ENCODE results near the gene PGS1.

DNA sequence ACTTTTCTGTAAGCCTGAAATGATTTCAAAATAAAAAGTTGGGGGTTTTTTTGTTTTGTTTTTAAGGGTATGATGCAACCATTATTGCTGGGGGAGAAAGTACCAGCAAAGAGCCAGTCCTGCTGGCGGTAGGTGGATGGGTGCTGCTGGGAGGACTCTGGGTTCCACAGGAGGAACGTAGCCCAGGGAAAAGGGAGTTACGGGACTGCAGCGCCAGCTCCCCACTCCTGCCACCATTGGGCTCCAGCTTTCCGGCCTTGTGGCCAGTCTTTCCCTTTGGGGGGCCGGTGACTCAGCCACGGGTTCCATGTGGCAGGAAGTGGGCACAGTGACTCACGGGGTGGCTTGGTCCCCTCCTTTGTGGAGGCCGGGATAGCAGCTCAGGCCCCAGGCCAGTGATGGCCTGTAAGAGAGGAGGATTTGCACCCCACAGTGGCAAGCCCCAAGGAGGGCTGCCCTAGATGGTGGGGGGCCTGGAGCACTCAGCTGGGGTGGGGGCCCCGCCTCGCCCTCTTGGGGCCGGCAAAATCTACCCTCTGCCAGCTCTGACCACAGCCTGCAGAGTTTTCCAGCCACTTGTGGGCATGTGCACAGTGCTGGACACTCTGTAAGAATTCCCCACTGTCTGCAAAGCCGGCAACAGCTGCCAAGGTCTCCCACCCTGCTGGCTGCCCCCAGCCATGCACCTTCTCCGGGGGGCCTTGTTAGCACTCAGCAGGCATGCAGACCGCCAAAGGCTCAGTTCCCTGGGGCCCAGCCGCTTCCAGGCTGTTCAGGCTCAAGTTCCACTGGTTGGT is 49.0 kb upstream of the PGS1 start:
- TF ChIP-seq, protein P1, sequence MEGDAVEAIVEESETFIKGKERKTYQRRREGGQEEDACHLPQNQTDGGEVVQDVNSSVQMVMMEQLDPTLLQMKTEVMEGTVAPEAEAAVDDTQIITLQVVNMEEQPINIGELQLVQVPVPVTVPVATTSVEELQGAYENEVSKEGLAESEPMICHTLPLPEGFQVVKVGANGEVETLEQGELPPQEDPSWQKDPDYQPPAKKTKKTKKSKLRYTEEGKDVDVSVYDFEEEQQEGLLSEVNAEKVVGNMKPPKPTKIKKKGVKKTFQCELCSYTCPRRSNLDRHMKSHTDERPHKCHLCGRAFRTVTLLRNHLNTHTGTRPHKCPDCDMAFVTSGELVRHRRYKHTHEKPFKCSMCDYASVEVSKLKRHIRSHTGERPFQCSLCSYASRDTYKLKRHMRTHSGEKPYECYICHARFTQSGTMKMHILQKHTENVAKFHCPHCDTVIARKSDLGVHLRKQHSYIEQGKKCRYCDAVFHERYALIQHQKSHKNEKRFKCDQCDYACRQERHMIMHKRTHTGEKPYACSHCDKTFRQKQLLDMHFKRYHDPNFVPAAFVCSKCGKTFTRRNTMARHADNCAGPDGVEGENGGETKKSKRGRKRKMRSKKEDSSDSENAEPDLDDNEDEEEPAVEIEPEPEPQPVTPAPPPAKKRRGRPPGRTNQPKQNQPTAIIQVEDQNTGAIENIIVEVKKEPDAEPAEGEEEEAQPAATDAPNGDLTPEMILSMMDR (IDR thresholded peaks at IDR 0.05): no peak
- TF ChIP-seq POLR2A (IDR thresholded peaks at IDR 0.05) (no peak), EP300 (IDR thresholded peaks at IDR 0.05) (no peak), POLR2AphosphoS5 (IDR thresholded peaks at IDR 0.05) (no peak)
